Stimulated activated CD8-positive, alpha-beta memory T cell treated with anti-CD3 and anti-CD28 coated beads, Interleukin-12 subunit alpha, Interleukin-12 subunit beta, amount 100 ng/mL, for 24 hours (primary cell): ENCODE measurements around the gene TOB1.

Experiments used
- DNase-seq: peaks from one replicate; pipeline ENCODE4 v3.0.0-alpha.2; 2020; ENCODE audit errors: extremely low read depth

TOB1 gene

GRCh38 chr17:50845240-50846147, 20.7 kb downstream of the TOB1 start:
- DNase-seq = no peak

DNA sequence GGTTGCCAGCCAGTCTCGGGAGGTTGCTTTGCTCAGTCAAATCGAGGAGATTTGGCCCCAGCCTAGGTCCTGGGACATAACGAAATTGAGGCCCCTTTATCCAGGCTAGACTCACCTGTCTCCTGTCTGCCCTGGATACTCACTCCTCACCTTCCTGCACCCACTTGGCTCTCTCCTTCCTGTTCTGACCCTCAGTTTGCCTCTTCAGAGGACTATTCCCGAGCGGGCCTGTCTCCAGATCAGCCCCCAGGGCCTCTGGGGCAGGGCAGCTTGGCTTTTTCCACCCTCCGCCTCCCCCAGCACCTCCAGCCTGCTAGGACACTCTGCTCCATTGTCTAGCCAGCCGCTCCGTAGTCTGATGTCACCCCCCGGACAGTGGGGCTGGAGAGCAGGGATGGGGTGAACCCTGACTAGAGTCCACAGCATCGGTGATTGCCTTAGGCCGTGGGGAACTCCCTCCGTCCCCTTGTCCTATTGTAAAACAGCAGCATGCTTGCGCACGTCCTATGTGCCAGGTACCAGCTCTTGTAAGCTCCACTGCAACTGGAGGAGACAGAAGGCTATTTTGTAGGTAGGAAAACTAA, 21.9 kb downstream of the TOB1 start:
- no peak for DNase-seq

DNA sequence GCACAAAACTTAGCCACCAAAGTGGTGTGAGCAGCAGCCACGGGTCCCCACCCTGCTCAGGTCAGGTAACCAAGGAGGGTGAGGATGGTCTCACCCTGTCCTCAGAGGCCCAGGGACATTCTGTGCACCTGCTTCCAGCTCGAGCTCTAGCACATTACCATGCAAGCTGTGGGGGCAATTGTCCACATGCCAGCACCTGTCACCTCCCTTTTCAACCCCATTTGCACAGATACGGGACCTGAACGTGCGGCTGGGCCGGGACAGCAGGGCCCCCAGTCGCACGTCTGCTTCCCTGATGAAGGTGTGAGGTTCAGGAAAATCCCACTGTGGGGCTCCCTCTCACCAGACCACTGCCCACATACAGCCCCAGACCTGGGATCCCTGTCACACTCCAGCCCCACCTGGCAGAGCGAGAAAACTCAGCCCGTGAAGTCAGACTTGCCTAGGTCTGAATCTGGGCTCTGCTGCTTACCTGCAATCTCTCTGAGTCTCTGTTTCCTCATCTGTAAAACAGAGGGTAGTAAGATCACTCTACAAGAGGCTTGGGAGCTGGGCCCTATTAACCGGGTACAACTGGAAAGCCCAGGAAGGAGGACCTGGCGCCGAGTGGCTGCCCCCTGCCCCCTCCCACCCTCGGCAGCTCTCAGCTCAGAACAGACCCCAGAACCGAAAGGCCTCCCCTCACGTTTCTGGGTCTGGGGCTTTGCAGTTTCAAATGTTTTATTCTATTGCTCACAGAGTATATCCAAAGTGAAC, 22.8 kb downstream of the TOB1 start:
- DNase-seq = no peak

GRCh38 chr17:50842506-50843149, 23.5 kb downstream of the TOB1 start:
- DNase-seq = no peak

GRCh38 chr17:50841949-50842354, 24.2 kb downstream of the TOB1 start:
- no peak for DNase-seq

GRCh38 chr17:50841277-50841948, 24.7 kb downstream of the TOB1 start:
- DNase-seq = no peak

- no peak for DNase-seq
Observed at GRCh38 chr17:50840311-50840851, 25.8 kb downstream of the TOB1 start.

- DNase-seq = no peak
Observed at GRCh38 chr17:50839591-50840310, 26.4 kb downstream of the TOB1 start.

DNA sequence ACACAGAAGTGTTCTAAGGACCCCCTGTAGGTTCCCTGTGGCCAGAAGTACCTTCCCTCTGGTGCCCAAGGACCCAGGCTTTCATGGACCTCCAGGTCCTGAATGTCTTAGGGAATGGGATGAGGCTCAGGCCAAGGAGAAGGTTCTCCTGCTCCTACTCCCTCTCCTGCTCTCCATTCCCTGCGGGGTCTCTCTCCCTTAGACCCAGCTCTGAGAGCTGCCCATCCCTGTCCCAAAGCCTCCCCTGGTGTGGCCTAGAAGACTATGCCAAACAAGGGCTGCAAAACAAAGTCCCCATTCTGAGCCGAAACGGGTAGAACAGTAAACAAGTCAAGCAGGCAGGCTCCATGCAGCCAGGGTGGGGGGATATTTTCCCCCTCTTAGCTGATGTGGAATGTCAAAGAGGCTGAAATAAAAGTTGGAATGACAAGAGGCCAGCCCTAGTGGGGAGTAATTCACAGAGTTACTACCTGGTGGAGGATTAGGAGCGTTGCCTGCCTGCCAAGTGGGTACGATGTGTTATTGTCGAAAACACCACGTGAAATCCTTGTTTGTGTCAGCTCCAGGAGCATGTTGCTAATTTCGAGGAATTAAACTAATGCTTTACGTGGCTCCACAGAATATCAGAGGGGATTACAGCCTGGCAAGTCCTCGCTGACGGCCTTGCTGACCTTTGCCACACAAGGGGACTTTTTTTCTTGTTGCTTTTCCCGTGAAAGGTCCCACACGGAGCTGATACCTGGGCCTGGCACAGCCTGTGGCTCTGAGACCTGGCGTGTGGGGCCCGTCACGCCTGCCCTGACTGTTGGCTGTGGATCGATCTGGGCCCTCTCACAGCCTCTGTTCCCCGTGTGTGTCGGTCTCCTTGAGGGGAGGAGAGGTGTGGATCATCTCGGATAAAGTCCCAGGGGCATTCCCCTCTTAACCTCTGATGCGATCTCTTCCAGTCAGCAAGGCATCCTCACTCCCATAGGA, 27.9 kb downstream of the TOB1 start:
- DNase-seq = no peak

DNA sequence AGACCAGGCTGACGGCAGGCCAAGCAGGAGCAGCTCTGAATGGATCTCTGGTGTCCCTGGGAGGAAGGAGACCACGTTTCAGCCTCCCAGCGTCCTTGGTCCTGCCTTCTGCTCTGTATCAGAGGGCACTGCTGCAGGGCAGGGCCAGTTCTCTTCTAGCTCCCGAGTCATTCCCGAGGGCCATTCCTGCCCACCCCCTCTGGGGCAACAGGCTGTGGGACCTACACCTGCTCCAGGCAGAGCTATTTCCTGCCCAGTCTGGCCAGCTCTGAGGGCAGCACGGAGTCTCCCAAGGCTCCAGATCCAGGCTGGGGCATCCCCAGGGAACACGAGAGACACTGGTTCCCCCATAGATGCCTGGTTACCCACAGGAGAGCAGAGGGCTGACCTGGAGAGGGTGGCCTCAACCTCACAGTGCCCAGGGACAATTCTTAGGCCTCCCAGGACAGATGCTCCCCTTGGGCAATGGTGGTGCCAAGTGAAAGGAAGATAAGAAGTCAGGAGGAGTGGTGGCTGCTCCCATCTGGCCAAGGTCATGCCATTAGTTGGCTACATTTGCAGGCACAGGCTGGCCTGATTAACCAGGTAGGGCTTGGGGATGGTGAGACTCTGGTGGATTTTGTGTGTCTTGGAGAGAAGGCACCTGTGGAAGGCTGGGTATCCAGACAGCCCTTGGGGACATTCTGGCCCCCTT, 28.7 kb downstream of the TOB1 start:
- no peak for DNase-seq

DNA sequence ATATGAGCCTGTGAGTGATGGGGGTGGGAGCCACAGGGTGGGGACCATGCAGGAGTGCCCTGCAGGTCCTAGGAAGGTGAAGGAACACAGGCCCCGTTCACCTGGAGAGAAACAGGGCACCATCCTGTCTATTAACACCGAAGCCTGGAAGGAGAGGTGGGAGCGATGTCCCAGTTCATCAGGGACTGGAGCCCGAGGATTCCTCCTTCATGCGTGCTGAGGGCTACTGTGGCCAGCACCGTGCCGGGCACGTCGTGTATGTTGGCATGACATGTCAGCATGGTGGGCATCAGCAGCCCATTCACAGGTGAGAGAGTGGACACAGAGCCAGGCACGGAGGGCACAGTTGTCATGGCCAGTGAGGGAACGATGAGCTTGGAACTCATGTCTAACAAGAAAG, 29.3 kb downstream of the TOB1 start:
- no peak for DNase-seq

- no peak for DNase-seq
Observed at GRCh38 chr17:50835301-50836234, 30.6 kb downstream of the TOB1 start, which contains the start of gene WFIKKN2. Gene WFIKKN2, plus strand, starts transcription at chr17:50835586. Its CDS starts 352 bp downstream, at chr17:50835938.

- DNase-seq = no peak
Observed at GRCh38 chr17:50834429-50835300, 31.5 kb downstream of the TOB1 start.

GRCh38 chr17:50833510-50834428, 32.4 kb downstream of the TOB1 start:
- no peak for DNase-seq

GRCh38 chr17:50832864-50833381, 33.2 kb downstream of the TOB1 start:
- no peak for DNase-seq
